HG03558 (cell line): ENCODE measurements around the gene SERTAD4.

Source experiments
- ATAC-seq: cut with Tn5 transposase; IDR thresholded peaks from one replicate; pipeline ENCODE4 v1.9.1; 2021; ENCODE audit warnings: moderate number of reproducible peaks; ENCODE audit not compliant: unreplicated experiment; ENCODE audit errors: extremely low read depth

Gene SERTAD4

GRCh38 chr1:210231846-210232510, 618 bp upstream of the SERTAD4 start:
- no peak for ATAC-seq

- ATAC-seq = no peak
These were observed 559 bp downstream of the SERTAD4 start for GRCh38 chr1:210233216-210233494.

DNA sequence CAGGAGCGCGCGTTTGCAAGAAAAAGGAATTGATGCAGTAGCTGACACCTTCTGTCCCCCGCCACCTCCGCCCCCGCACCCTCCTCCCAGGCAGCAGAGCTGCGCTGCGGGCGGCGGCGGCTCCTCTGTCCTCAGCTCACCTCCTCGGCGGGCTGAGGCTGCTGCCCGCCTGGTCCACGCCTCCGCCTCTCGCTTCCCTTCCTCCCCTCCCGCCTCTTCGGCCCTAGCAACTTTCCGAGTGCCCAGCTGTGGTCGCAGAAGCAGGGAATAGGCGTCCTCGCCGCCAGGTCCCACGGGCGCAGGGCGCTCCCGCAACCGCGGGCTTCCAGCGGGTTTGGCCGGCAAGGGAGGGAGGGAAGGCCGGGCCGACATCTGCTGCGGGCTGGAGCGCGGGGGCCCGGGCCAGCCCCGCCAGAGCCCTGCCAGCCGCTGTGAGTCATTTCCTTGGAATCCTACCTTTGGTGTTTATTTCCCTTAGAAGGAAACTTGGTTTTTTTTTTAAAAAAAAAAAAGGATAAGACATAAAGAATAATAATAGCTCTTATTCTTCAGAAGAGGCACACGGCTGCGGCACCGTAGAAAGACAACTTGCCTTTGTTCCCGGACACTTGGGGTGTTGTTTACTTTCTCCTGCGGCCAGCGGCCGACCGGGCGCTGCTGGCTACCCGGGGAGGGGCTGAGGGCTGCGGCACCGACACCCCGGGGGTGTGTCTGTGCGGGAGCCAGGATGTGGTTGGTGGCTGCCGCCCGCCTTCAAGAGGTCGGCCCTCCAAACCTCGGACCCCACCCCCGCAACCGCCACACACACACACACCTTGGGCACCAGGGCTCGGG, 1.1 kb downstream of the SERTAD4 start:
- ATAC-seq = no peak

DNA sequence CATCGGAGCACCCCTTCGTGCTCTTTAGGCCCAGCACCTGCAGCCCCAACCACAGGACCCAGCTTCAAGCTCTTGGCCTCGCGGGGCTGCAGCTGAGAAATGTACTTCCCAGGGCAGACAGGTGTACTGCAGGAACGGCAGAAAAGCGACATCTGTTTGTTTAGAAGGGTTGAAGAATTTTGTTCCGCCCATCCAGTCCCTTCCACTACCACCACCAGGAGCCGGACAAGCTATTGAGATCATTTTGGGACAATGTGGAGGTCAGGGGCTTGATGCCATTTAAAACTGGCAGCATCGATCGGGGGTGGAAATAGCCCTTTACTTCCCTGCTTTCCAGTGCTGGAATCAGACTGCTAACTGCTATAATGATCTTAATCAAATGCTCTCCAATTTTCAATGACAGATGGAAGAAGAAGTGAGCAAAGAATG, 1.7 kb downstream of the SERTAD4 start:
- ATAC-seq = no peak

DNA sequence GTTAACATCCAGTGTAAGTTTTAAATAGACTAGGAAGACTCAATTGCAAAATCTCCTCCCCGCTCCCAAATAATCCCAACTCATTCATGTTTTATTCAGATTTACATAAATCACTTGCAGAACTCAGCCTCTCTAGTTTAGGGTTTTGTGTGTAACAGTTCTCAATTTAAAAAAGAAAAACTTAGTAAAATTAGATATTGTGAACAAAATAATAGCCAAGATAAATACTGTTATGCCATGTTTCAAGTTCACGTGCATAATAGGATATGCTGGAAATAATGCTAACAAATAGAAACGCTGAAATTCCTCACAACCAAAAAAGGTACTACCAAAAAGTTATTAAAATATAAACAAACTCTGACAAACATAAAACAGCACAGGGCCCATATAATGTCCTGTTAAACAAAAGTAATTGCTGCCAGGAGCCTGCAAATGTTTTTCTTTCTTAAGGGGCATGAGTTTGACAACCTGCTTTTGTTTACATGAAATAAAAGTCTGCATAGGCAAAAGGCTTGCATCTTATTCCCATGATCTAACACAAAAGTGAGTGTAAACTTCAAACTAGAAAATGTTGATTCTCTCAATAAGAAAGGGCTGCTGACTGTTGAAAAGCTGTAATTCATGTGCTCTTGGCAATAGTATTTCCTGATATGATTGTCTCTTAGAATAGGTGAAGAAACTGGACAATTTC, 2.9 kb downstream of the SERTAD4 start:
- ATAC-seq = no peak

DNA sequence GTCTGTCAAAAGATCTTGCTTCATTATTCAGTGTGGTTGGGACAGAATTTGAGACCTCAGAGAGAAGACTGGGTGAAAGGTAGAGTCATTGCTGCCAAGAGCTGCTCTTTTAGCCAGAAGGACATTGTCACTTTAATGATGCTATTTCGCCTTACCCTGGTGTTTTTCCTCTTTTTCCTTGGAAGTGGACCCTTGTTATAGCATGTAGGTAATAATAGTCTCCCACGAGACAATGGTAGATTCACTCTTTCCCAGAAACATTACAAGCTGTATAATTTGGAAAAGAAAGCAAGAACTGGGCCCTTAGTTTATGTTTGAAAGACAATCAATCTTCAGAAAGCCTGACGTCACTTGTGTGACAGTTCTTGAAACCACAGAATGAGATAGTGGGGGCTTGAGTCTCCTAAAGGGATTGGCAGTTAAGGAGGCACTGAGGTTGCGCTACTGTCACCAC, 3.8 kb downstream of the SERTAD4 start:
- no peak for ATAC-seq

DNA sequence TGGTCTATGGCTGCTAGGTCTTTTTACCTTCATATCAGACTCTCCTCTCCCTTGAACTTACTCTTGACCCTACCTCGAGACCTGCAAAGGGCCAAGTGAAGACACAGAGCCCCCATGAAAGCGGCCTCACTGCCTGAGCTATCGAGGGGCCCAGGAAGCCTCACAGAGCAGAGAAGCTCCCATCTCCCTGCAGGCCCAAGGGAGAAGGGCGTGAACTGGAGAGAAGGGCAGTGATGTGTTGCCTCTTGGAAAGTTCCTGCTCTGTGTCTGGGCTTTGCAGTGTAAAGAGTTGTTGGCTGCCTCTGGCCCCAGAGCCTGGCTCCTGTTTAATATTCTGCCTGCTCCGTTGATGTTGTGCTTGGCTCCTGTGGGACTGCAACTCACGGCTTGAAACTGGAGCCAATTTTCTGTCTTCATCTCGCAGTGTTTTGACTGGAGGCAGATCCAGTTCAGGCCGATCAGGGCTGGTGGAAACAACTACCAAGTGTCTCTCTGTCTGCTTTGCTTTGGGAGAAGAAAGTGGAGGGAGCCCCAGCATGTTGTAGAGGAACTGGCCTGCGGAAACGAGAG, 4.3 kb downstream of the SERTAD4 start:
- ATAC-seq = no peak

DNA sequence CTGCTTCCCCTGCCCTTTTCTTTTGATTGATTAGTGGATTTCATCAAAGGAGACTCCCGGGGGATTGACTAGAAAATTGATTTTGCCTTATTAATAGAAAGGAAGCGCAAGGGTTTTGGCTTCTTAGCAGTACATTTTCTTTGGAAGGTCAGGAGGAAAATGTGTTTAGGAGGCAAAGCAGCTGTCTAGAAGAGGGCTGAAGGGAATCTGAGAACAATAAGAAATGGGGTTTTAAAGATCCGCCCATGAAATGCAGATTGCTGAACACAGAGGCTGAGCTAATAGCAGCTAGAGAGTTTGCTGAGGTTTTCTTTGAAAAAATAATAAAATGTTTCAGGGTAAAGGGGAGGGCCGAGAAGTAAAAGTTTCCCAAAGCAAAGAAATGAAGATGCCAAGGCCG, 4.9 kb downstream of the SERTAD4 start:
- ATAC-seq = no peak

- ATAC-seq = no peak
These were observed 5.4 kb downstream of the SERTAD4 start for GRCh38 chr1:210237981-210238380.

- no peak for ATAC-seq
These were observed 6.9 kb downstream of the SERTAD4 start for GRCh38 chr1:210239349-210240111.

DNA sequence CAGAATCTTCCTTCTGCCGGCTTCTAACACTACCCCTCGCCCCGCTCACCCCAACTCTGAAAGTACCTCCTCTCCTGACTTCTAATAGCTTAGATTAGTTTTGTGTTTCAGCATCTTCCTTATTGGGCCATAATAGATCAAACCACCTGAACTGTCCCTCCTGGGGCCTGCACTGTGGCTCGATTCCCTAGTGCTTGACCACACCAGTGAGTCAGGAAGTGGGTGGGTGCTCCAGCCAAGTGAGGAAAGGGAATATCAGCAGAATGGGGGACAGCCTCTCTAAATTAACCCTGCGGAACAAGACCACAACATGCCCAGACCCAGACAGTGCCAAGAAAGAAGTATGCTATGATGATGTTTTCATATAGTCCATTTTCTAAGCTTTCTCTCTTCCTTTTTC, 8.5 kb downstream of the SERTAD4 start:
- no peak for ATAC-seq

DNA sequence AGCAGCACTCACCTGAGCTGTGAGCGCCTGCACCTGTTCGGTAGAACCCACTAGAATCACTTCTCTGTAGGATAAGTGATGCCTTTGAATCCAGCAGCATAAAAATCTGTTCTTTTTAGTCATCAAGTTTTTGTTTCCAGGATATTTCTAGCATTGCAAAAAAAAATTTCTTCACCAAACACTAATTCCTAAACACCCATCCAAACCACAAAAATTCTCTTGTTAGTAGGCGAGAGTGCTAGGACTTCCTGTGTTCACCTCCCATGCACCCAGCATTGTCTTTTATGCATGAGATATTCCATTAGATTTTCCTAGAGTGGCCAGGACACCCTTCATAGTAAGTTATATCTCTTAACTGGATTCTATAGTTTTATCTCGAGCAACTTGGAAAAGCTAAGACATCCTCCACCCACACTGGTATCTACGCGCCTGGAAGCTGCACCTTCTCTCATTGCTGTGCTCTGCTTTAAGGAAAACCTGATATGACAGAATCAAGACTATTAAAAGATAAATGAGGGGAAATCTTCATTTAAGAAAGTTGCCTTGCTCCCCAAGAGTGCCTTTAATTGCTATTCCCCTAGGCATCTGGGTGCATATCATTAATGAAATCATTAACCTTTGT, 12.3 kb downstream of the SERTAD4 start:
- no peak for ATAC-seq

DNA sequence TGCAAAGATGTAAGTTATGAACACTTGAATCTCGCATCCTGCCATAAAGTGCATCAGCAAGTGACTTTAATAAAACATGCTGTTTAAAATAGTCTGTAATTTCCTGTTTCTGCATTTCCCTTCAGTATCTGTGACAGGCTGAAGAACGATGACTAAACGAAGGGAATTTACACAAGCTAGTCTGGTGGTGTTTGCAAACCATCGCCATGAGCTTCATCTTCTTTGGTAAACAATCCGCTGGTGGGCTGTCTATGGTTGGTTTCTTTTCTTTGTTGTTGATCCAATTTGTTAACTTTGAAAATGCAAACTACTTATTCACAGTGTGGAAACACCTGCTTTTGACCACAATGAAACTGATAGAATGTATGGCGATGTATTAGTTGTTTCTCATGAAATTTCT, 13.9 kb downstream of the SERTAD4 start:
- ATAC-seq = peak; percentile 72

- no peak for ATAC-seq
These were observed 15.7 kb downstream of the SERTAD4 start for GRCh38 chr1:210248341-210248740.

- no peak for ATAC-seq
These were observed 18.0 kb downstream of the SERTAD4 start for GRCh38 chr1:210250665-210250997.

DNA sequence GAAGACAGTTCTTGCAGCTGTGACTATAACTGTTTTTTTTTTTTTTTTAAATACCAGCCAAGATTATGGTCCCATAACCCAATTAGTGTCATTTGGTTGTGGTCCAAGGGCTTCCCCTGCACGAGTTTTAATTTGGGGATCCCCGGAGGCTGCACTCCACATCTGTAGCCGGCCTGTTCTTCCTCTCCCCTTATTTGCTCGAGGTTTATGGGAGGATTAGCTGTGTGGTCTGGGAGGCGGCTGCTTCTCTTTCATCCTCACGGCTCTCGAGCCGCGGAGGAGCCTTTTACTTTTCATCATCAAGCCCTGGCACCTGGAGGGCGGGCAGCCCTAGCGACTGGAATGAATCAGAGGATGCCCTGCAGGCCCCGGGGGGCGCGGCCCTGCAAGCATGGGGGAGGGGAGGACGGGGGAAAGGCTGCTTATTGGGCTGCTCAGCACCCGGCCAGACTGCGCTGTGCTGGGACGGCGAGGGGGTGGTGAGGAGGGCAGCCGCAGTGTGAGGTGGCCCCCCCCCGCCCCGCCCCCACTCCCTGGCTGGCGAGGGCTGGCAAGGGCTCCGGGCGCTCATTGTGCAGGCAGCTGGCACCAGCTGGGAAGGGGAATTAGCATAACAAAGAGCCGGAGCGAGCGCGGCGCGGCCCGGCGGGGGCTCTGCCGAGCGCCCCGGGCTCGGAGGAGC, 18.5 kb downstream of the SERTAD4 start:
- no peak for ATAC-seq

DNA sequence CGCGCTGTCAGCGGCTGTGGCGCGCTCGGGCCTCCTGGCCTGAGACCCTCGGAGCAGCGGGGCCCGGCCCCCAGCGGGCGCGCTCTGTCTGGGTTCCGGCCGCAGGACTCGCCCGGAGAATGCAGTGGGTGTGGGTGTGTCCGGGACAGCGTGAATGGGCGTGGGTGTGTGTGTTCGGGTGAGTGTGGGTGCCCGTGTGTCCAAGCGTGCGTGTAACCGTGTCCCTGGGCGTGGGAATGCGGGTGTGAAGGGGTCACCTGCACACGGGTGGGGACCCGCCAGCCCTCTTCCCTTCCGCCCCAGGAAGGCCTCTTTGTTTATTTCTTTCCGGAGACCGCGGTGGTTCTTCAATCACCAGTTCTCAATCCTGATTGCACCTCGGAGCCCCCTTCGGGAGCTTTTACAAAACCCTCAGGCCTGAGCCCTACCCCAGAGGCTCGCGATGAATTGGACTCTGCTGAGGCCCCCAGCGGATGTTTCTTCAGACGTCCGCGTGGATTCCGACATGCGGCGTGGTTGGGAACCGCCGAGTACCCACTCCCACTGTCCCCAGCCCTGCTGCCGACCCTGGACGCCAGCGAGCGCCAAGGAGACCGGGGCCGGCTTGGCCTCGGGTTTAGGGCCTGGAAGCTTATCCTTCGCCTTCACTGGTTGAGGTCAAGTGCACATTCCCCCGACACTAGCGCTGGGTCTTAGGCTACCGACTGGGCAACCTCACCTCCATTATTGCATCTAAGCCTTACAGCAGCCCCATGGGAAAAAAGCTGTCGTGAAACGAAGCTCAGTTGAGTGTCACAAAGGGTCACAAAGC, 19.3 kb downstream of the SERTAD4 start:
- no peak for ATAC-seq

DNA sequence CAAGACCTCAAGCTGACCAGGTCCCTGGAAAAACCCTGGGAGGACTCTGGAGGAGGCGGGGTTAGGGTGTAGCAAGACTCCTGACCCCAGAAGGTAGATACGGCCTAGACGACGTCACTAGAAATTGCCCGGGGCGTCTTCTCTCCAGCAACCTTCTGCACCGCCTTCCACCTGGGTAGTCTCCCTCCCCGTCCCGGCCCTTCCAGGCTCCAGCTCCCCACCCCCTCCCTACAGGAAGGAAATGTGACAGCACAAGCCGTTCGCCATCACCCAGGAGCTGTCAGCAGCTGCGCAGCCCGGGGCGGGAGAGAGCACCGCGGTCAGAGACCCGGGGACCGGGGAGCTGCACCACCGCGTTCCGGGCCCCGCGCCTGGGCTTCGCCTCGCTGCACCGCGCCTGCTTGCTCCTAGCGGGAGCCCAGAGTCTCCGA, 20.0 kb downstream of the SERTAD4 start:
- no peak for ATAC-seq

DNA sequence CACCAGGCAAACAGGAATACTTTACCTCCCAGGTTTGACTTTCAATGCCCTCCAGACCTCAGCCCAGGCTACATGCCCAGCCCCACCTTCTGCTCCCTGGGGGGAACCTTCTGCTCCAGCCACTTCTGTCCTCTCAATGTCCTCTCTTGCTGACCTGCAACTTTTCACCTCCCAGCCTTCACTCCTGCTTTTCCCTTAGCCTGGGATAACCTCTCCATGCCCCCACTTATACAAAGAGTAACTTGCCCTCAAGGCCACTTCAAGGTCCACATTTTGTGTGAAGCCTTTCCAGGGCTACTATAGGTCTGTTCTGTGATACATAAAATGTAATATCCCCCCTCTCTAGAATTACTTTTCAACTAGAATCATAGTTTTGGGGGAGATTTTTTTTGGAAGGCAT, 21.7 kb downstream of the SERTAD4 start:
- no peak for ATAC-seq
